Stimulated activated CD4-positive, alpha-beta T cell treated with anti-CD3 and anti-CD28 coated beads, Interleukin-15, amount 100 ng/mL, for 1 hour (primary cell): ENCODE data around the gene F8.

ENCODE experiments used
- DNase-seq, 2 donors: peaks; one replicate each; pipeline ENCODE4 v3.0.0-alpha.2; 2020; ENCODE audit warnings: low read depth in 1 of 2, low spot score in 1 of 2

F8 gene

DNA sequence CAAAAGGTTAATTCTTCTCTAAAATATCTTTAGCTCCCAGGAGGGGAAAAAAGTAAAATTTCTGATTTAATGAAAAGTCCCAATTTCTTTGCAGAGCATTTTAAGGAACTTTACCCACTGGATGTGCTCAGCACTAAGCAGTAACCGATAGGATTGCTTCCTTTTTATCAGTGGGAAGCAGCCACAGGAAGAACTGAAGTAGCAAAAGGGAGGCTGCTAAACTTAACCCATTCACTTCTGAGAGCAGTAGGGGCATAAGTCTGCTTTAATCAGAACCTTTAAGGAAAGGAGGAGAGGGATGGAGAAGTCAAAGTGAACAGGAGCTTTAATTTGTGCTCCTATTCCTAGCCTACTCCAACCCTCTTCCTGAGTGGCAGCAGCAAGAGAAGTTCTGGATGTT lies at the start of gene F8:
Gene F8, minus strand, starts transcription at position 139 of the 400 bp plus-strand sequence. CDS start 171 bp downstream, outside the sequence.
- no peak for DNase-seq

DNA sequence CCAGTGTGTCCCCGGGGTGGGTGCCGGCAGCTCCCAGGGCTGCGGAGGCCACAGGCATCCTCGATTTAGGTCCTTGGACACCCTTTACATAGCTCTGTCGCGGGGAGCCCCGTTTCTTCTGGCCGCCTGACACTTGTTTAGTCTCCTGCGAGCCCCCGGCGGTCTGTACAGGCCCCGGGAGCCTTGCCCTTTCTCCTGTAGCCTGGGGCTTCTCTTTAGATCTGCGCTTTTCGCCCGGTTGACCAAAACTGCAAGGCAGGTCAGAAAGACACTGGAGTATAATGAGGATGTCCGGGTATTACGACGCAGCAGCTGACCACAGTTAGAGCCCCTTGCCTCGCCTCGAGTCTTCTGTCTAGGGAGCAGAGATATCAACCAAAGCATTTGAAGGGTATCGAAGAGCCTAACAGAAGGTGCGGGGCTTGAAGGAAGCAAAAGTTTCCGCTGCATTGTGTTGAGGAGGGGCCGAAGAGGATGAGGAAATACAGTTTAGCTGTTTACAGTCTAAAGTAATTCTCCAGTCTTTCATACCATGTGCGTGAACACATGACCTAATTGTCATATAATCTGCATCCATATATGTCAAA lies 49.3 kb upstream of the F8 start:
- no peak for DNase-seq

DNA sequence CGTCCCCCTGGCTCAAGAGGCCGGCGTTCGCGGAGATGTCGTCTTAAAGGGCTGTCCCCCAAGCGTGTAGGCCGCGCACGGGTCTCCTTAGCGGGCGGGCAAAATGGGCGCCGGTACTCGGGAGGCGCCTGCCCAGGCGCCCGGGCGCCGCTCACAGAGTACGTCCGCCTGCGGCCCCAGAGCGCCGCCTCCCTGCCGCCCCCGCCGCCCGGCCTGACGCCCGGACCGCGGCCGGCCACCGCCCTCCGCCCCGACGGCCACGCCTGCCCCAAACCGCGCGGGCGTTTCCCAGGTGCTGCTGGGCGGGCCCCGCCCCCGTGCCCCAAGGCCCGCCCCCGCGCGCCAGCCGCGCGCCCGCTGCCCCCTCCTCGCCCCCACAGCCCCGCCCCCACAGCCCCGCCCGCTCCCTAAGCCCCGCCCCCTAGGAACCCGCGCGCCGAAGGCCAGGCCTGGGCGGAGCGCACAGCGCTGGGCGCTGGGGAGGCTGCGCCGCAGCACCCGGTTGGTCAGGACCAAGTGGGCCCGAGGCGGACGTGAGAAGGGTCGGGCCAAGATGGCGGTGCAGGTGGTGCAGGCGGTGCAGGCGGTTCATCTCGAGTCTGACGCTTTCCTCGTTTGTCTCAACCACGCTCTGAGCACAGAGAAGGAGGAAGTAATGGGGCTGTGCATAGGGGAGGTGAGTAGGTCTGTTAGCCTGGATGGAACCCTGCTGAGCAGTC lies 48.6 kb upstream of the F8 start, which contains the start of the genes BRCC3, CMC4 and MTCP1:
Gene BRCC3, plus strand, starts transcription at position 534 of the 719 bp plus-strand sequence. Its CDS starts 20 bp downstream, at position 554.
Gene CMC4, minus strand, starts transcription at position 162 of the 719 bp plus-strand sequence. CDS start 7,113 bp downstream, outside the sequence.
Gene MTCP1, minus strand, starts transcription at position 162 of the 719 bp plus-strand sequence. CDS start 5,126 bp downstream, outside the sequence.
- peak; percentile 54 to 61 for DNase-seq

GRCh38 chrX:155070663-155070974 lies 48.1 kb upstream of the F8 start:
- DNase-seq: no peak

GRCh38 chrX:155070038-155070437 lies 47.5 kb upstream of the F8 start:
- no peak for DNase-seq

- no peak for DNase-seq
These were observed 46.9 kb upstream of the F8 start for GRCh38 chrX:155069414-155069813.

DNA sequence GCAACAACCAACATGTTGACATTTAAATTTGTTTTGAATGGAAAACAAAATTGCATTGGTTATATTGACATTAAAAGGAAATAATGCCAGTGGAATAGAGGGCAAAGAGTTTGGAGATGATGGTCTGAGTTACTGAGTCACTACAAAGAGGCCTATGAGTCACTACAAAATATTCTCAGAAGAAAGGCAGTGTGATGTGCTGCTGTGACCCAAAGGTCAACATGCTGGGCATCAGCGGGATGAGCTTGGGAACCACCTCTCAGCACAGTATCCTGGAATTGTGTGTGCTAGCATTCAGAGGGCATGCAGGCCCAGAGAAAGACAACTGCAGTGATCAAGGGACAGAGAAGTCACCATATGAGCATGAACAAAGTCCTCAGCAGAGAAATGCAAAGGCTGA lies 45.6 kb upstream of the F8 start:
- no peak for DNase-seq

GRCh38 chrX:155065035-155065734 lies 42.7 kb upstream of the F8 start:
- DNase-seq: no peak

- no peak for DNase-seq
These were observed 39.2 kb upstream of the F8 start for GRCh38 chrX:155061760-155062159.

GRCh38 chrX:155056877-155057792 lies 34.6 kb upstream of the F8 start:
- DNase-seq: no peak

DNA sequence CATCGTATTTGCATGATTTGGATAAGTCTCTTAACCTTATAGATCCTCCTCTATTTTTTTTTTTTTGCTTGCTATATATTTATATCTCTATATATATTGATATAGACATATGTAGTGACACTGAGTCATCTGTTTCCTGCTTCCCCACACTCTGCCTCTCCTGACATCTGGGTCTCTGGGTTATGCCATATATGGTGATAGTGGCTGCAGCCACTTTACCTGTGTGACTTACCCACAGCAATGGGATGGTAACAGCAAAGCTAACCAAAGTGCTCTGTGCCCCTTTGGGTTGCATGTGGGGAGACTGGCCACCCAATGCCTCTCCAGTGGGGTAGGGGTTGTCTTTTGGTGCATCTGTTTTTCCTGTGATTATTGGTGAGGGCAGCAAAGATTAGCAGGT lies 33.9 kb upstream of the F8 start:
- no peak for DNase-seq

DNA sequence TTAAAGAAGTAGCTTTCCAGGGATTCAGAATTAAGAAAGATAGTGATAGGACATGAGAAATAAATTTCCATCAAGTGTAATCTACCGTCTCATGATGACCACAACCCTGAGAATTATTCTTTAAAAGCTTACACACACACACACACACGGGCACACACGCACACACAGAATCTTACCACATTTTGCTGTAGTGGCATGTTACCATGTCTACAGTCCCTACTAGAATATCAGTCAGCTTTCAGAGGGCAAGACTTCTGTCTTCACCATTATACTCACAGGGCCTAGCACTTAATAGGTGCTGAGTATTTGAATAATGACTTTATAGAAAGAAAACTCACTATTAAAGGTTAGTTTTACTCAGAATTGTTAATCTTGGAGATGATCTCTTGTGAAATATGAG lies 33.0 kb upstream of the F8 start:
- DNase-seq: no peak

- DNase-seq: no peak
These were observed 31.7 kb upstream of the F8 start for GRCh38 chrX:155054255-155054654.

DNA sequence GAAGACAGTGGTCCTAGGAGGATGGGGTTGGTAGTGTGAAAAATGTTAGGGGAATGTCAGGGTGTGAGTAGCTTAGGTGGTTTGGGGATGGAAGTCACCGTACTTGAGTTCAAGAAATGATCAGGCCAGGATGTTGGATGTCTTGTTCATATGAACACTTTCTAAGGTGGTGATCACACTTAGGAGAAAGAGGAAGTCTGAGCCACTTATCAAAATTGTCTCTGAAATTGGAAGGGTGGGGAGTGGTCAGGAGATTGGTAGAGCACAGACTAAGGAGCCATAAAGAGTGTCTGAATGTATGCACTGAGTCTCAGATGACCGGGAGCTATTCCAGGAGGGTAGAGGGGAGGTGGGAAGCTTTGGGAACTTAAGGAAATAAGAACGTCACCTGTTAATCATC lies 31.1 kb upstream of the F8 start:
- DNase-seq: no peak

DNA sequence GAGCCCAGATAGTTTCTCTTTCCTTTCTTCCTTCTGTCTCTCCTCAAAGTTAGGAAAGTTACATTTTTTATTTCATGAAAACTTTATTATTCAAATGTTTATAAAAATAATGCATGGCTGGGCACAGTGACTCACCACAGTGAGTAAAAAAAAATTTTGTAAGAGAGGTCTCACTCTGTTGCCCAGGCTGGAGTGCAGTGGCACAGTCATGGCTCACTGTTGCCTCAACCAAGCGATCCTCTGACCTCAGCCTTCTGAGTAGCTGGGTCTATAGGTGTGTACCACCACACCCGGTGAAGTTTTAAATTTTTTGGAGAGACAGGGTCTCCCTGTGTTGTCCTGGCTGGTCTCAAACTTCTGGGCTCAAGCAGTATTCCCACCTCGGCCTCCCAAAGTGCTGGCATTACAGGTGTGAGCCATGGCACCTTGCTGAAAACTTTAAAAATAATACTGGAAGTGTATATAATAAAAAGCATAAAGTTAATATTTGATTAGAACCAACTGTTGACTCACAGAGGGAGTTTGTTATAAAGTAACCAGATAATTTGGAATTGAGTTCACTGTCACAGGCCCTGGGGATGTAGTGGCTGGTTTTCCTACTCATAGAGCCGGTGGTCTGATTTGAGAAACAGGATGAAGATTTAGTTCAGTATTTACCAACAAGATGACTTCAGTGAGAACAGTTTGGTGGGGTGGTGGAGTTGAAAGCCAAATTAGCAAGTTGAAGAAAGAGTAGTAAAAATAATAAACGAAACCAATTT lies 30.4 kb upstream of the F8 start:
- no peak for DNase-seq

DNA sequence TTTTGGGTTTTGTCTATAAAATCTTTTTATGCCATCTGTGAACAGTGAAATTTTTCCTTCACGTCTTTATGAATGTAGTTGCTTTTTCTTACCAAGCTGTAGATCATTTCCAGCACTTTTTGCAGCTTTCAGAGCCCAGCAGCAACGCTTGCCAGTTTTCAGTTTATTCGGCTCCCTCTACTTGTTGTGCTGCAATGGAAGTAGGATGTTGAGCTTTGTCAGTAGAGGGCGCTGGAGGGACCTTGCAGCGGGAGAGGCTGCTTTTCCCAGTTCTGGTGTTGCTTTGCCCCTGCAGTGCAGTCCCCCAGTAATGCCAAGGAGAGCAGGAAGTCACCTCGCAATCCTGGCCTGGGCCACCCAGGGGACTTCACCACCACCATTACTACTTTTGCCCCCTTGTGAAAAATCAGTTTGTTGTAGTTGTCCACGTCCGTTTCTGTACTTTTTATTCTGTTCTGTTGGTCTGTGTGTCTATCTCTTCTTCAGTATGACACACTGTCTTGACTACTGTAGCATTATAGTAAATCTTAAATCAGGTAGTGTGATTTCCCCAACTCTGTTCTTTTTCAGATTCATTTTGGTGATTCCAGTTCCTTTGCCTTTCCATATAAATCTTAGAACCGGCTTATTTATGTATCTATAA lies 26.6 kb upstream of the F8 start:
- no peak for DNase-seq

DNA sequence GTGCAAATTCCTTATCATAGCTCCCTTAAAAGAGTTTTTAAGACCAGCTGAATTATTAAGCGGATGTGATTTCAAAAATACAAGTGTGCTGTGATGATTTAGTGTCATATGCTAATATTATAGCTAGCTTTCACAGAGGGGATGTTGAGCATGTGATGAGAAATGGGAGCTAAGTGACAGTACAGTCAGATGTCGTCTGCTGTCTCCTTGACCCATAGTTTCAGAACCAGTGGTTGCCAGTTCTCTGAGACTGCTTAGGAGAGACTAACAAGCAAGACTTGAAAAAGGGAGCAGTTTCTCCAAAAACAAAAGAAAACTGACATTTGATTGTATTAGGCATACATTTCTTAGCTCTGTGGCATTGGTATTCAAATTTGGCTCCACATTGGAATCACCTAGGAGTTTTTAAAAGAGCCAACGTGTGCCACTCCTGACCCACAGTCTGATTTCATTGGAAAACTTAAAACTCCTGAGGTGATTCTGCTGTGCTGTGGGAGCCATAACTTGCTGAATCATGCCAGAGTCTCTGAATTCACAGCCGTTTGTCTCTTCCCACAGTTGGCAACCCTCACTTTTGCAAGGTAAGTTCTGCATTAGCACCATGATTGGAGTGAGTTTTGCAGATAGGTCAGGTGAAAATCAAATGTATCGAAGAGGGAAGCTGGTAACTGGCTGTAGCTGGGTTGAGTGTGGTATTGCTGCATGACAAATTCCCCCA lies 24.4 kb upstream of the F8 start:
- DNase-seq: no peak

DNA sequence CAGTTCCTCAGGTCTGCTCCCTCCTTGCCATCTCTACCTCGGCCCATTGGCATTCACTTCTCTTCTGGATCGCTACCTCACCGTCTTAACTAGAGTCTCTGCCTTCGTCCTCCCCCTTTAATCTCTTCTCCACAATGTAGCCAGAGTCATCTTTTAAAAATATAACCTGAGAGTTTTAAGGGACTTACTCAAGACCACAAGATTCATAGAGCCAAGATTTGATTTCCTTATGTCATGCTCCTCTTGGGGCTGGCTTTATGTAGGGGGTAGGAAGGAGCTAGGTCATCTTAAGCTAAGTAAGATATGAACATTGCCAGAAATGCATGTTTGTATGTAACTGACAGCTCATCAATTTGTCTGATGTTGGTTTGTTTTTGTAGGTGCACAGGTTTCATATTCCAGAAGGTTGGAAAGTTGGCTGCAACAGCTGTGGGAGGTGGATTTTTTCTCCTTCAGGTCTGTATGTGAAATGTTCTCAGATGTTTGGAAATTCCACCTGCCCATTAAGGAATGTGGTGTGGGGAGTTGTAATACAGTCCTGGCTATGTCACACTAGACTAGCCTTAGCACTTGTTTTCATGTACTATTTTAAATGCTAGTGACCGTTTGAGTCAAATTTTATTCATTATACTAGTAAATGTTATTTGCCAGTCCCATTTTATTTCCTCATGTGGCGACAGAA lies 23.7 kb upstream of the F8 start:
- no peak for DNase-seq

DNA sequence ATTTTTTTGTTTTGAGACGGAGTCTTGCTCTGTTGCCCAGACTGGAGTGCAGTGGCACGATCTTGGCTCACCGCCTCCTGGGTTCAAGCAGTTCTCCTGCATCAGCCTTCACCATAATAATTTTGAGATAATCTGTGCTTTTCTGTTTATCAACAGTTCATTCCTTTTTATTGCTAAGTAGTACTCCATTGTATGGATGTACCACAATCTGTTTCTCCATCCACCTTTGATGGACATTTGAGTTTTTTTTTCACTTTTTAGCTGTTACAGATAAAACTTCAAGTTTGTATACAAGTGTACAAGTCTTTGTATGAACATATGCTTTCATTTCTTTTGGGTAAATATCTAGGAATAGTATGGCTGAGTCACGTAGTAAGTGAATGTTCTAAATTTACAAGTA lies 13.2 kb upstream of the F8 start:
- DNase-seq: no peak
